Measurements from ENCODE around the gene PIAS2. TPM values are rescaled to one million over a fixed set of nuclear protein-coding genes. Genes with fewer than 3 reads are reported as not detected.

The PIAS2 gene
- total and polyA plus RNA-seq, 2 of the 13 experiments (the other 11 are each of a cell fraction or from before 2014, with no cell fraction given), result 12.2 to 12.7 TPM

DNA sequence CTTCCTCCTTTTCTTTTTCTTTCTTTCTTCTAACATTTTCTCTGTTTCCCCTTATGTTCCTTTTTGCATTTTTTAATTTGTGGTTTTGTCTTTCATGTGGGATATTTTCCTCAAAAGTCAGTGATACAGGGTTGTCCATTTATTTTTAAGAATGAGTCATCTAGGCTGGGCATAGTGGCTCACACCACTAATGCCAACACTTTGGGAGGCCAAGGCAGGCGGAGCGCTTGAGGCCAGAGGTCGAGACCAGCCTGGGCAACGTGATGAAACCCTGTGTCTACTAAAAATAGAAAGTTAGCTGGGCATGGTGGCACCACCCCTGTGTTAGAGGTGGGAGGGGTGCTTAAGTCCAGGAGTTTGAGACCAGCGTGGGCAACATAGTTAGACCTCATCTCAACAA lies 35.9 kb upstream of the PIAS2 start:
- no peak for ATAC-seq
- 20% methylated on average over 5 of the region's 5 CpGs for WGBS (ENCODE audit: low lambda C conversion rate)
- no peak overlapping the region for H3K9ac ChIP-seq (ENCODE audit: insufficient read depth, low read depth, low read length)
- no peak overlapping the region for H3K4me3 ChIP-seq (replicated peaks in 1 of 3; ENCODE audit: insufficient read depth in 1 of 3, low read depth in 2 of 3, low read length in 3 of 3)
- no peaks in the 10 kb centered on the region for H3K79me2 ChIP-seq (ENCODE audit: insufficient read depth, low read length)
- H3K27ac ChIP-seq (ENCODE audit: extremely low read length, insufficient read depth, low read length), result no peak overlapping the region
- FAIRE-seq, result no peak
- ChIA-PET POLR2A (no interaction called here), CTCF (ENCODE audit: low intra/inter-chr PET ratio, low total read pairs) (no interaction called here)
- H3K9me3 ChIP-seq (ENCODE audit: low read length), result no peaks in the 10 kb centered on the region
- no peaks in the 10 kb centered on the region for H4K20me1 ChIP-seq (ENCODE audit: insufficient read depth, low read length)
- in situ Hi-C loops (cut with HindIII; ENCODE audit: extremely low pct_ligation_motif_present, low pct_unique_long_range_greater_than_20kb) (no loop called here), intact Hi-C loops (cut with micrococcal nuclease; ENCODE audit: unreplicated experiment) (no loop called here)
- no peaks in the 10 kb centered on the region for H3K4me1 ChIP-seq (ENCODE audit: insufficient read depth, low read length)
- BruUV-seq (replicated peaks), result no TSS peak
- H3K4me2 ChIP-seq (ENCODE audit: low read depth, low read length), result no peak overlapping the region
- H2AFZ ChIP-seq (ENCODE audit: low read length), result no peak overlapping the region
- H3K27me3 ChIP-seq (ENCODE audit: control insufficient read depth in 1 of 2, insufficient read depth in 2 of 2, low read length in 2 of 2), result no peaks in the 10 kb centered on the region
- no peaks in the 10 kb centered on the region for H3K36me3 ChIP-seq (replicated peaks in 1 of 2; ENCODE audit: control insufficient read depth in 1 of 2, insufficient read depth in 2 of 2, low read length in 2 of 2)
- no peak for DNase-seq (ENCODE audit: low spot score)
- TF ChIP-seq, protein P1, sequence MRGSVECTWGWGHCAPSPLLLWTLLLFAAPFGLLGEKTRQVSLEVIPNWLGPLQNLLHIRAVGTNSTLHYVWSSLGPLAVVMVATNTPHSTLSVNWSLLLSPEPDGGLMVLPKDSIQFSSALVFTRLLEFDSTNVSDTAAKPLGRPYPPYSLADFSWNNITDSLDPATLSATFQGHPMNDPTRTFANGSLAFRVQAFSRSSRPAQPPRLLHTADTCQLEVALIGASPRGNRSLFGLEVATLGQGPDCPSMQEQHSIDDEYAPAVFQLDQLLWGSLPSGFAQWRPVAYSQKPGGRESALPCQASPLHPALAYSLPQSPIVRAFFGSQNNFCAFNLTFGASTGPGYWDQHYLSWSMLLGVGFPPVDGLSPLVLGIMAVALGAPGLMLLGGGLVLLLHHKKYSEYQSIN (CRISPR knock-in tag; IDR thresholded peaks at IDR 0.05; ENCODE audit: borderline replicate concordance), result no peak
- TF ChIP-seq ZNF451 (CRISPR knock-in tag; IDR thresholded peaks at IDR 0.05) (no peak), EED (CRISPR knock-in tag; IDR thresholded peaks at IDR 0.05) (no peak), ZUFSP (CRISPR knock-in tag; IDR thresholded peaks at IDR 0.05; ENCODE audit: borderline replicate concordance) (no peak), ZNF839 (CRISPR knock-in tag; IDR thresholded peaks at IDR 0.05; ENCODE audit: borderline replicate concordance) (no peak), ZNF333 (CRISPR knock-in tag; IDR thresholded peaks at IDR 0.05; ENCODE audit: borderline replicate concordance) (no peak), AFF4 (CRISPR knock-in tag; IDR thresholded peaks at IDR 0.05) (no peak), ZNF788 (CRISPR knock-in tag; IDR thresholded peaks at IDR 0.05; ENCODE audit: borderline replicate concordance) (no peak), ARHGAP35 (CRISPR knock-in tag; IDR thresholded peaks at IDR 0.05; ENCODE audit: borderline replicate concordance) (no peak), THAP11 (CRISPR knock-in tag; IDR thresholded peaks at IDR 0.05) (no peak), ZNF841 (CRISPR knock-in tag; IDR thresholded peaks at IDR 0.05; ENCODE audit: borderline replicate concordance) (no peak), HNRNPUL1 (IDR thresholded peaks at IDR 0.05; ENCODE audit: low read depth, low read length) (no peak), CREB1 (IDR thresholded peaks at IDR 0.05) (no peak), CREB1 (CRISPR knock-in tag; IDR thresholded peaks at IDR 0.05) (no peak), ZNF160 (CRISPR knock-in tag; IDR thresholded peaks at IDR 0.05) (no peak), SMAD9 (CRISPR knock-in tag; IDR thresholded peaks at IDR 0.05) (no peak), CAMTA2 (CRISPR knock-in tag; IDR thresholded peaks at IDR 0.05; ENCODE audit: borderline replicate concordance) (no peak)
- TF ChIP-seq, protein P2, sequence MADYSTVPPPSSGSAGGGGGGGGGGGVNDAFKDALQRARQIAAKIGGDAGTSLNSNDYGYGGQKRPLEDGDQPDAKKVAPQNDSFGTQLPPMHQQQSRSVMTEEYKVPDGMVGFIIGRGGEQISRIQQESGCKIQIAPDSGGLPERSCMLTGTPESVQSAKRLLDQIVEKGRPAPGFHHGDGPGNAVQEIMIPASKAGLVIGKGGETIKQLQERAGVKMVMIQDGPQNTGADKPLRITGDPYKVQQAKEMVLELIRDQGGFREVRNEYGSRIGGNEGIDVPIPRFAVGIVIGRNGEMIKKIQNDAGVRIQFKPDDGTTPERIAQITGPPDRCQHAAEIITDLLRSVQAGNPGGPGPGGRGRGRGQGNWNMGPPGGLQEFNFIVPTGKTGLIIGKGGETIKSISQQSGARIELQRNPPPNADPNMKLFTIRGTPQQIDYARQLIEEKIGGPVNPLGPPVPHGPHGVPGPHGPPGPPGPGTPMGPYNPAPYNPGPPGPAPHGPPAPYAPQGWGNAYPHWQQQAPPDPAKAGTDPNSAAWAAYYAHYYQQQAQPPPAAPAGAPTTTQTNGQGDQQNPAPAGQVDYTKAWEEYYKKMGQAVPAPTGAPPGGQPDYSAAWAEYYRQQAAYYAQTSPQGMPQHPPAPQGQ (CRISPR knock-in tag; IDR thresholded peaks at IDR 0.05; ENCODE audit: borderline replicate concordance), result no peak
